Activated naive CD8-positive, alpha-beta T cell treated with anti-CD3 and anti-CD28 coated beads, Interleukin-2, amount 10 ng/mL, durations not matched to agents 7 days and 5 days (primary cell): ENCODE results near the gene NDUFA5. TPM values are rescaled to one million over a fixed set of nuclear protein-coding genes. Genes with fewer than 3 reads are reported as not detected.
"Not testable (repeated sequence)": the region's sequence is repeated elsewhere in the genome, so short reads cannot be mapped to it uniquely, and the experiment has no call there.

Experiments
- ATAC-seq: fragments of 150-1000 bp; cut with Tn5 transposase; one replicate; pipeline ENCODE4 v1.10.0; 2021; ENCODE audit warnings: low read depth, moderate library complexity
- POLR2A ChIA-PET: fragments of 350-600 bp; sonication (Branson Sonifier 250); formaldehyde crosslinking; loops from one replicate; lab custom pipeline; 2021; ENCODE audit warnings: antibody characterized with exemption; lab: Charles Lee
- DNase-seq: peaks from one replicate; pipeline ENCODE4 v3.0.0; 2021
- H3K27ac Mint-ChIP-seq: one replicate; pipeline ENCODE4 v1.8.0; 2022; ENCODE audit warnings: mild to moderate bottlenecking, mixed read lengths
- H3K27me3 Mint-ChIP-seq: one replicate; pipeline ENCODE4 v1.8.0; 2022; ENCODE audit warnings: mild to moderate bottlenecking, moderate library complexity, mixed read lengths
- H3K36me3 Mint-ChIP-seq: one replicate; pipeline ENCODE4 v1.8.0; 2021; ENCODE audit warnings: mild to moderate bottlenecking, mixed read lengths
- H3K4me1 Mint-ChIP-seq: one replicate; pipeline ENCODE4 v1.8.0; 2021; ENCODE audit warnings: mixed read lengths
- H3K4me3 Mint-ChIP-seq: one replicate; pipeline ENCODE4 v1.8.0; 2022; ENCODE audit warnings: mild to moderate bottlenecking, moderate library complexity, mixed read lengths
- H3K9me3 Mint-ChIP-seq: one replicate; pipeline ENCODE4 v1.8.0; 2021; ENCODE audit warnings: mixed read lengths
- total RNA-seq, 2 experiments: library from RNA; stranded (reverse); gene quantifications; one replicate each; pipeline ENCODE4 v1.2.3, GENCODE V29; 2021

Gene NDUFA5
- total RNA-seq, 2 experiments from 2014 or later = 51.7 to 56.1 TPM

- H3K27ac Mint-ChIP-seq = no peak overlapping the region
- H3K4me1 Mint-ChIP-seq = no peaks in the 10 kb centered on the region
- DNase-seq (no peak), ATAC-seq (no peak)
- H3K36me3 Mint-ChIP-seq = no peaks in the 10 kb centered on the region
- H3K4me3 Mint-ChIP-seq = no peak overlapping the region
- POLR2A ChIA-PET = interaction anchor here (0.7 kb wide), 1 partner anchor 1305 kb away, joined by 3 read pairs; no protein-coding TSS in a partner anchor
- peaks cover 10% of the 10 kb centered on the region for H3K27me3 Mint-ChIP-seq
- H3K9me3 Mint-ChIP-seq = no peaks in the 10 kb centered on the region
Measured at GRCh38 chr7:123573896-123574467, 16.4 kb upstream of the NDUFA5 start.

GRCh38 chr7:123573341-123573740 is 15.7 kb upstream of the NDUFA5 start:
- DNase-seq (no peak), ATAC-seq (no peak)
- POLR2A ChIA-PET = interaction anchor here (0.7 kb wide), 1 partner anchor 1306 kb away, joined by 3 read pairs; no protein-coding TSS in a partner anchor
- H3K4me3 Mint-ChIP-seq = no peak overlapping the region
- H3K4me1 Mint-ChIP-seq = no peaks in the 10 kb centered on the region
- no peaks in the 10 kb centered on the region for H3K36me3 Mint-ChIP-seq
- H3K27ac Mint-ChIP-seq = no peak overlapping the region
- peaks cover 10% of the 10 kb centered on the region for H3K27me3 Mint-ChIP-seq
- no peaks in the 10 kb centered on the region for H3K9me3 Mint-ChIP-seq

DNA sequence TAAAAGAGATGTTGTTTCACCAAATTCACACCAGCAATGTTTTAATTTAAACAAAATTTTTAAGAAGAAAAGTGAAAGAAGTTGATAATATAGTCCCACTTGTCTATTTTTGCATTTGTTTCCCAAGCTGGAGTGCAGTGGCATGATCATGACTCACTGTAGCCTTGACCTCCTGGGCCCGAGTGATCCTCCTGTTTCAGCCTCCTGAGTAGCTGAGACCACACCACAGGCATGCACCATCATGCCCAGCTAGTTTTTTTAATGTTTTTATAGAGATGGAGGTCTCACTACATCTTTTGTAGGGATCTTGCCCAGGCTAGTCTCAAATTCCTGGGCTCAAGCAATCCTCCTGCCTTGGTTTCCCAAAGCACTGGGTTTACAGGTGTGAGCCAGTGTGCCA is 14.1 kb upstream of the NDUFA5 start:
- no peak overlapping the region for H3K27ac Mint-ChIP-seq
- no peak for ATAC-seq

DNA sequence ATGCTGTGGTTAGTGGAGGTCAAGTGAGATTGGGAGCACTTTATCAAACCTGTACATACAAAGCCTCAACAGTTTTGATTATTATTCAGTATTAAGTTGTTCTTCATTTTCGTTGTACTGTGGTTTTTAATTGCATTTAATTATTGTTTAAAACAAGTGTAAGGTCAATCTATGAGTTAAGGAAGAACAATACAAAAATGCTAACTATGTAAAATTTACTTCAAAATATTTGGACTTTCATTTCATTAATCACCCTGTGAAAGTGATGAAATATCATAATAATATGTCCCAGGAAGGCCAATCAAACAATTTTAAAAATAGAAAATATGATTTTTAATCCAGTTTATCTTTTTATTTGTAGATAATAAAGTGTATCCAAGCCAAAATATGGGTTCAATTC is 13.6 kb upstream of the NDUFA5 start:
- POLR2A ChIA-PET = no interaction called here
- H3K9me3 Mint-ChIP-seq = no peaks in the 10 kb centered on the region
- no peak overlapping the region for H3K27ac Mint-ChIP-seq
- H3K36me3 Mint-ChIP-seq = no peaks in the 10 kb centered on the region
- peaks cover 16% of the 10 kb centered on the region for H3K27me3 Mint-ChIP-seq
- H3K4me3 Mint-ChIP-seq = no peak overlapping the region
- ATAC-seq (no peak), DNase-seq (no peak)
- no peaks in the 10 kb centered on the region for H3K4me1 Mint-ChIP-seq

More for the DNA sequence above, 14.1 kb upstream of the NDUFA5 start:
- POLR2A ChIA-PET = no interaction called here
- H3K4me3 Mint-ChIP-seq = no peak overlapping the region
- no peaks in the 10 kb centered on the region for H3K9me3 Mint-ChIP-seq
- no peaks in the 10 kb centered on the region for H3K4me1 Mint-ChIP-seq
- peaks cover 14% of the 10 kb centered on the region for H3K27me3 Mint-ChIP-seq
- H3K36me3 Mint-ChIP-seq = no peaks in the 10 kb centered on the region
- no peak for DNase-seq

- Mint-ChIP-seq H3K27ac (no peak overlapping the region), H3K36me3 (no peaks in the 10 kb centered on the region), H3K4me3 (no peak overlapping the region), H3K4me1 (no peaks in the 10 kb centered on the region), H3K9me3 (no peaks in the 10 kb centered on the region), H3K27me3 (peaks cover 16% of the 10 kb centered on the region)
- POLR2A ChIA-PET = no interaction called here
- no peak for DNase-seq
- no peak for ATAC-seq
Measured at GRCh38 chr7:123570390-123571182, 13.0 kb upstream of the NDUFA5 start.

- Mint-ChIP-seq H3K9me3 (no peaks in the 10 kb centered on the region), H3K36me3 (no peaks in the 10 kb centered on the region), H3K27me3 (peaks cover 13% of the 10 kb centered on the region), H3K27ac (no peak overlapping the region), H3K4me1 (no peaks in the 10 kb centered on the region), H3K4me3 (no peak overlapping the region)
- POLR2A ChIA-PET = no interaction called here
- ATAC-seq (no peak), DNase-seq (no peak)
Measured at GRCh38 chr7:123569352-123570010, 11.9 kb upstream of the NDUFA5 start.

DNA sequence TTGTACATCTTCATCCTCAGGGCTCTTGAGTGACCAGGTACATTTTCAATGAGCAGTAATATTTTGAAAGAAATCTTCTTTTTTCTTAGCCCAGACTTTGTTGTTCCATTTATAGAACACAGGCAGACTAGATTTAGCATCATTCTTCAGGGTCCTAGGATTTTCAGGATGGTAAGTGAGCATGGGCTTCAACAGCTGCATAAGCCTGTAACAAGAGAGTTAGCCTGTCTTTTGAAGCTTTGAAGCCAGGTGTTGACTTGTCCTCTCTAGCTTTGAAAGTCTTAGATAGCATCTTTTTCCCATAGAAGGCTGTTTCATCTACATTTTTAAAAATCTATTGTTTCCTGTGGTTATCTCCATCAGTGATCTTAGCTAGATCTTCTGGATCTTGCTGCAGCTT is 4.5 kb upstream of the NDUFA5 start:
- Mint-ChIP-seq H3K27ac (no peak overlapping the region), H3K9me3 (no peaks in the 10 kb centered on the region), H3K4me1 (peaks cover 4% of the 10 kb centered on the region), H3K4me3 (no peak overlapping the region), H3K36me3 (peaks cover 2% of the 10 kb centered on the region), H3K27me3 (peaks cover 6% of the 10 kb centered on the region)
- DNase-seq (no peak), ATAC-seq (no peak)
- POLR2A ChIA-PET = no interaction called here

DNA sequence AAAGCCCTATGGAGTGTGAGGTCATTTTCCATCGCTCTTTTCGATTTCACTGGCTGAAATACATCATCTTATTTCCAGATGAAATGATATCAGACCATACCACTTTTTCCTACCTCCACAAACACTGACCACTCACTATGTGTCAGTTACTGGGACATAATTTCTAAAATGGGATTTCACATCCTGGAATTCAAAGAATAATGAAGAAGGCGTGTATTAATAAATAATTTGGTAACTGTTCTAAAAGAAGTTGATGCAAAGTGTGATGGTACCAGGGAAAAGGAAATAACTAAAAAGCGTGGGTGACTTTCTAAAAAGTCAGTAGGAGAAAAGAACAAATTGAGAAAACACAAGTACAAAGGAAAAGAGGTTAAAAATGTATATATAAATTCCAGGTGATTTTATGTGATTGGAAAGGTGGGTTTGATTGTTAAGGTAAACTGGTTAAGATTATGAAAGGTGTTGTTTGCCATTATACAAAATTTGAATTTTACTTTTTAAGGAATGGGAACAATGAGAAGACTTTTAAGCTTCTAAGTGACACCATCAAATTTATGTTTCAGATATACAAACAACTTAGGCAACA is 764 bp upstream of the NDUFA5 start:
- no peak for ATAC-seq

DNA sequence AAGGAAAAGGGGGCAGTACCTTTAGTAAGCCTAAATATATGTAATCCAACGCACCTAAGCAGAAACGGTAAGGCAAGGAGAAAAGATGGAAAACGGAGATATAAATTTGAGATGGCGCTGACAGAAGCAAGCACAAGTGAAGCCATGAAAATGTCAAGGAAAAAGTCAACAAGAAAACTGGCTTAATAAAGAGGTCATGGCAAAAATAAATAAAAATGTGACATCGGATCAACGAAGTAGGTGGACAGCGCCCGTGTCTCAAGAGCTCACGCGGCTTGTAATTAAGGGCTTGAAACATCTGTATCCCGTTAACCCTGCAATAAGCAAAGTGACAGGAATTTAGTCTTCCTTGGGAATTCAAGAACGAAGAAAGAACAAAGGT is 611 bp downstream of the NDUFA5 start:
- no peaks in the 10 kb centered on the region for H3K27me3 Mint-ChIP-seq
- ATAC-seq (no peak), DNase-seq (no peak)
- H3K36me3 Mint-ChIP-seq = peaks cover 12% of the 10 kb centered on the region
- H3K4me3 Mint-ChIP-seq = no peak overlapping the region
- no peak overlapping the region for H3K27ac Mint-ChIP-seq
- POLR2A ChIA-PET = interaction anchor here (1.2 to 1.4 kb wide), 3 partner anchors 22 to 192 kb away, joined by 3 to 7 read pairs (median 6); partner anchors contain the start of genes IQUB and WASL
- peaks cover 6% of the 10 kb centered on the region for H3K4me1 Mint-ChIP-seq
- H3K9me3 Mint-ChIP-seq = no peaks in the 10 kb centered on the region

More for the DNA sequence above, 764 bp upstream of the NDUFA5 start:
- Mint-ChIP-seq H3K27me3 (no peaks in the 10 kb centered on the region), H3K27ac (no peak overlapping the region), H3K36me3 (peaks cover 2% of the 10 kb centered on the region), H3K9me3 (no peaks in the 10 kb centered on the region), H3K4me1 (peaks cover 4% of the 10 kb centered on the region), H3K4me3 (no peak overlapping the region)
- POLR2A ChIA-PET = interaction anchor here (0.6 to 1.4 kb wide), 7 partner anchors 18 to 677 kb away, joined by 3 to 7 read pairs (median 3); partner anchors contain the start of genes IQUB and WASL
- no peak for DNase-seq

DNA sequence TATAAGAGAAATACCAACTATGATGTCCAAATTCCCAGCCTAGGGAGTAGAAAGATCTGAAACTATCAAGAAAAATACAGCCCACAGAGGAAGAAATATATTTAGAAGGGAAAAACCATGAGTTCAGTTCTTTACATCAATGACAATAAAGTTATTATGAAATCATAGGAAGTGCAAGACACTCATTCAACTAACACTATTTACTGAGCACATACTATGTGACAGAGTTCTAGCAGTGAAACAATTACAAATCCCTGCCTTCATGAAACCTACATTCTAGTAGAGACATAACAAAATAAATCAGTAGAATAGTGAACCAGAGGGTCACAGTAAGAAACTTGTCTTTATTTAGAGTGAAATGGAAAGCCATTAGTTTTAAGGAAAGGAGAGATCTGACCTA is 2.1 kb downstream of the NDUFA5 start:
- POLR2A ChIA-PET = no interaction called here
- H3K27ac Mint-ChIP-seq = no peak overlapping the region

GRCh38 chr7:123553159-123553558 is 4.5 kb downstream of the NDUFA5 start:
- Mint-ChIP-seq H3K27ac (no peak overlapping the region), H3K4me3 (no peak overlapping the region), H3K36me3 (peaks cover 20% of the 10 kb centered on the region), H3K9me3 (no peaks in the 10 kb centered on the region), H3K27me3 (no peaks in the 10 kb centered on the region), H3K4me1 (peaks cover 6% of the 10 kb centered on the region)
- ATAC-seq = no peak
- DNase-seq = no peak
- POLR2A ChIA-PET = no interaction called here

More for the DNA sequence above, 2.1 kb downstream of the NDUFA5 start:
- Mint-ChIP-seq H3K9me3 (no peaks in the 10 kb centered on the region), H3K4me1 (peaks cover 6% of the 10 kb centered on the region), H3K36me3 (peaks cover 12% of the 10 kb centered on the region), H3K4me3 (no peak overlapping the region), H3K27me3 (no peaks in the 10 kb centered on the region)
- DNase-seq (no peak), ATAC-seq (no peak)

GRCh38 chr7:123552641-123553040 is 5.0 kb downstream of the NDUFA5 start:
- H3K27ac Mint-ChIP-seq = no peak overlapping the region
- peaks cover 21% of the 10 kb centered on the region for H3K36me3 Mint-ChIP-seq
- POLR2A ChIA-PET = no interaction called here
- DNase-seq (no peak), ATAC-seq (no peak)
- no peaks in the 10 kb centered on the region for H3K9me3 Mint-ChIP-seq
- peaks cover 4% of the 10 kb centered on the region for H3K4me1 Mint-ChIP-seq
- no peaks in the 10 kb centered on the region for H3K27me3 Mint-ChIP-seq
- no peak overlapping the region for H3K4me3 Mint-ChIP-seq

DNA sequence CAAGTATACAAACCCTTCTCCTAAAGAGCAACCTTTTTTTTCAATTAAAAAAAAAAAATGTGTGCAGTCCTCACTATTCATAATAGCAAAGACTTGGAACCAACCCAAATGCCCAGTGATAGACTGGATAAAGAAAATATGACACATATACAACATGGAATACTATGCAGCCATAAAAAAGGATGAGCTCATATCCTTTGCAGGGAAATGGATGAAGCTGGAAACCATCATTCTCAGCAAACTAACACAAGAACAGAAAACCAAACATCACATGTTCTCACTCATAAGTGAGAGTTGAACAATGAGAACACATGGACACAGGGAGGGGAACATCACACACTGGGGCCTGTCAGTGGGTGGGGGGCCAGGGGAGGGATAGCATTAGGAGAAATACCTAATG is 5.5 kb downstream of the NDUFA5 start:
- H3K27ac Mint-ChIP-seq, H3K9me3 Mint-ChIP-seq, POLR2A ChIA-PET, H3K27me3 Mint-ChIP-seq, DNase-seq, H3K4me1 Mint-ChIP-seq, ATAC-seq, H3K4me3 Mint-ChIP-seq: not testable (repeated sequence)
- H3K36me3 Mint-ChIP-seq = peaks cover 24% of the 10 kb centered on the region
